NCI-H1436 treated with DMSO at 0.1 percent for 48 hours (cell line): Measurements from ENCODE around the gene RAD18.

Source experiments
- DNase-seq: peaks from one replicate; lab custom pipeline; 2025; lab: John Stamatoyannopoulos, UW

Gene RAD18

GRCh38 chr3:8964436-8965370 is 1.4 kb upstream of the RAD18 start:
- DNase-seq = no peak

GRCh38 chr3:8962226-8962861 is 928 bp downstream of the RAD18 start:
- DNase-seq = no peak

GRCh38 chr3:8959668-8960067 is 3.6 kb downstream of the RAD18 start:
- DNase-seq = no peak

- DNase-seq = no peak
Observed at GRCh38 chr3:8954938-8955763, 8.1 kb downstream of the RAD18 start.

GRCh38 chr3:8953313-8953712 is 10.0 kb downstream of the RAD18 start:
- DNase-seq = no peak

- DNase-seq = no peak
Observed at GRCh38 chr3:8952130-8952529, 11.1 kb downstream of the RAD18 start.

- no peak for DNase-seq
Observed at GRCh38 chr3:8945890-8946600, 17.2 kb downstream of the RAD18 start.

GRCh38 chr3:8942746-8943488 is 20.4 kb downstream of the RAD18 start:
- no peak for DNase-seq

- DNase-seq = no peak
Observed at GRCh38 chr3:8942115-8942514, 21.2 kb downstream of the RAD18 start.

GRCh38 chr3:8938021-8938420 is 25.3 kb downstream of the RAD18 start:
- DNase-seq = no peak

- DNase-seq = no peak
Observed at GRCh38 chr3:8937064-8938020, 25.9 kb downstream of the RAD18 start.

GRCh38 chr3:8932507-8932906 is 30.8 kb downstream of the RAD18 start:
- no peak for DNase-seq

- DNase-seq = no peak
Observed at GRCh38 chr3:8931342-8931741, 31.9 kb downstream of the RAD18 start.

GRCh38 chr3:8929860-8930259 is 33.4 kb downstream of the RAD18 start:
- no peak for DNase-seq

GRCh38 chr3:8914491-8914890 is 48.8 kb downstream of the RAD18 start:
- no peak for DNase-seq

- DNase-seq = no peak
Observed at GRCh38 chr3:8911781-8912180, 51.5 kb downstream of the RAD18 start.

- DNase-seq = no peak
Observed at GRCh38 chr3:8909160-8909559, 54.1 kb downstream of the RAD18 start.

GRCh38 chr3:8903191-8903590 is 60.1 kb downstream of the RAD18 start:
- DNase-seq = no peak

- no peak for DNase-seq
Observed at GRCh38 chr3:8900869-8901268, 62.4 kb downstream of the RAD18 start.

GRCh38 chr3:8899876-8900460 is 63.3 kb downstream of the RAD18 start:
- no peak for DNase-seq
